Activated naive CD8-positive, alpha-beta T cell treated with anti-CD3 and anti-CD28 coated beads, Interleukin-2, amount 10 ng/mL, durations not matched to agents 7 days and 5 days (primary cell): ENCODE measurements around the gene THAP3. TPM values are rescaled to one million over a fixed set of nuclear protein-coding genes. Genes with fewer than 3 reads are reported as not detected.

Source experiments
- ATAC-seq: fragments of 150-1000 bp; cut with Tn5 transposase; one replicate; pipeline ENCODE4 v1.10.0; 2021; ENCODE audit warnings: low read depth, moderate library complexity
- POLR2A ChIA-PET: fragments of 350-600 bp; sonication (Branson Sonifier 250); formaldehyde crosslinking; loops from one replicate; lab custom pipeline; 2021; ENCODE audit warnings: antibody characterized with exemption; lab: Charles Lee
- DNase-seq: peaks from one replicate; pipeline ENCODE4 v3.0.0; 2021
- H3K27ac Mint-ChIP-seq: one replicate; pipeline ENCODE4 v1.8.0; 2022; ENCODE audit warnings: mild to moderate bottlenecking, mixed read lengths
- H3K27me3 Mint-ChIP-seq: one replicate; pipeline ENCODE4 v1.8.0; 2022; ENCODE audit warnings: mild to moderate bottlenecking, moderate library complexity, mixed read lengths
- H3K36me3 Mint-ChIP-seq: one replicate; pipeline ENCODE4 v1.8.0; 2021; ENCODE audit warnings: mild to moderate bottlenecking, mixed read lengths
- H3K4me1 Mint-ChIP-seq: one replicate; pipeline ENCODE4 v1.8.0; 2021; ENCODE audit warnings: mixed read lengths
- H3K4me3 Mint-ChIP-seq: one replicate; pipeline ENCODE4 v1.8.0; 2022; ENCODE audit warnings: mild to moderate bottlenecking, moderate library complexity, mixed read lengths
- H3K9me3 Mint-ChIP-seq: one replicate; pipeline ENCODE4 v1.8.0; 2021; ENCODE audit warnings: mixed read lengths
- total RNA-seq, 2 experiments: library from RNA; stranded (reverse); gene quantifications; one replicate each; pipeline ENCODE4 v1.2.3, GENCODE V29; 2021

THAP3 gene
- total RNA-seq, 2 experiments from 2014 or later, result 21.5 to 25.4 TPM

DNA sequence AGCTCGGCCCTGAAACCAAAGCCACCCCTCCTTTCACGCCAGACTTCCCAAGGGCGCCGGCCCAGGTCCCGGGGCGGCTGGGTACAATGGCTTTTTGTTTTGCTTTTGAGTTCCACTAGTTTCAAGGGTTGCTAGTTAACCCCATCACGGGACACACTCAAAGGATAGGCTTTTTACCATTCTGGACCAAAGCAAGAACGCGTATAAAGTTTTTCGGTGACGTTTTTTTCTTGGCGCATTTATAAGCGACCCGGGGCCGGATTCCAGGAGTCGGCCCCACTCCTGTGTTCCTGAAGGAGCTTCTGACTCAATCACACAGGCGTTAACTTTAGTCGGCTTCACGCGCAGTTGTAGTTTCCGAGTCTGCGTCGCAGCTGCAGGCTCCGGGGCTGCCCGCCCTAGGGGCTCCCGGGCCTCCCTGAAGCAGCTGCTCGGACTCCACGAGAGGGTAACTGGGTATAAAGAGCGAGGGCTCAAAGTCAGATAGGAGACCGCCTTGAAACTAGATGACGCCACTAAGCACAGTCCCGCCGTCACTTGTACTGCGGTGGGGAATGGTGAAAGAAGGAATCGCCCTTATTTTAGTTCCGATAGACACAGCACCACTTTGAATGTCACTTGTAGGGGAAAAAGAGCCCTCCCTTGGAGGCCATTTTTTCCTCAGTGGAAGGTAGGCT is 21.3 kb upstream of the THAP3 start:
- DNase-seq (peak; percentile 73), ATAC-seq (peak; percentile 34)
- H3K4me3 Mint-ChIP-seq, result peak overlapping the region; percentile 83
- H3K27ac Mint-ChIP-seq, result peak overlapping the region; percentile 94
- H3K27me3 Mint-ChIP-seq, result peaks cover 5% of the 10 kb centered on the region
- no peaks in the 10 kb centered on the region for H3K9me3 Mint-ChIP-seq
- H3K36me3 Mint-ChIP-seq, result no peaks in the 10 kb centered on the region
- H3K4me1 Mint-ChIP-seq, result peaks cover 25% of the 10 kb centered on the region
- POLR2A ChIA-PET, result interaction anchor here (0.8 to 4.6 kb wide), 9 partner anchors 9 to 113 kb away, joined by 3 to 38 read pairs (median 4); partner anchors contain the start of genes NOL9, PHF13, TAS1R1 and ZBTB48

DNA sequence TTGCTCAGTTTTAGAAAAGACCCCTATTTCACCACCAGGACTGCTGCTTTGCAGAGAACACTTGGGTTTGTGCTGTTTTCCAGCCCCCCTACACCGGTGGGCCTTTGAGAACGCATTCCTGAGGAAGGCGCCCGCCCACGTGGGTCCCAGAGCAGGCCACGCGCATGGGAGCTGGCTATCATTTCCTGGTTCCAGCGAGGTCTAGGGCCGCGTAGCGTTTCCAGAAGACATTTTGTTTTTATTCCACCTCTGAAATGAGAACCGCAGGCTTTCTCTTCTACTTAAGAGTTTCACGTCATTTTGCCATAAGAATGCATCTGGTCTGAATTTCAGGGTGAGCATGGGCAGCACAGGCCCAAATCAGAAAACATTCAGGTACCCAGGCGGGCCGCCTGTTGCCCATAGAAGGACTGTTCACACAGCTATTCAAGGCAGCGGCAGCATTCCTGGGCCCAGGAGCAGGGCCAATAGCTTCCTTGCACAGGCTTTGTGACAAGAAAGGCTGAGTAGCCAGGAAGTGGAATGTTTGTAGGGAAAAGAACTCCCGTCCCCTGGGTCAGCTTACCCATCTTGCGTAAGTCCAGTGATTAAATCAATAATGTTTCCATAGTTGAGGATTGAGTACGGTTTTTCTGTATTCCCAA is 20.6 kb upstream of the THAP3 start:
- Mint-ChIP-seq H3K27ac (peak overlapping the region; percentile 94), H3K9me3 (no peaks in the 10 kb centered on the region), H3K4me1 (peaks cover 22% of the 10 kb centered on the region), H3K4me3 (peak overlapping the region; percentile 83), H3K36me3 (no peaks in the 10 kb centered on the region), H3K27me3 (peaks cover 5% of the 10 kb centered on the region)
- no peak for ATAC-seq
- POLR2A ChIA-PET, result interaction anchor here (0.9 to 4.6 kb wide), 11 partner anchors 9 to 116 kb away, joined by 3 to 38 read pairs (median 4); partner anchors contain the start of genes NOL9, PHF13, TAS1R1 and THAP3
- peak; percentile 61 for DNase-seq

DNA sequence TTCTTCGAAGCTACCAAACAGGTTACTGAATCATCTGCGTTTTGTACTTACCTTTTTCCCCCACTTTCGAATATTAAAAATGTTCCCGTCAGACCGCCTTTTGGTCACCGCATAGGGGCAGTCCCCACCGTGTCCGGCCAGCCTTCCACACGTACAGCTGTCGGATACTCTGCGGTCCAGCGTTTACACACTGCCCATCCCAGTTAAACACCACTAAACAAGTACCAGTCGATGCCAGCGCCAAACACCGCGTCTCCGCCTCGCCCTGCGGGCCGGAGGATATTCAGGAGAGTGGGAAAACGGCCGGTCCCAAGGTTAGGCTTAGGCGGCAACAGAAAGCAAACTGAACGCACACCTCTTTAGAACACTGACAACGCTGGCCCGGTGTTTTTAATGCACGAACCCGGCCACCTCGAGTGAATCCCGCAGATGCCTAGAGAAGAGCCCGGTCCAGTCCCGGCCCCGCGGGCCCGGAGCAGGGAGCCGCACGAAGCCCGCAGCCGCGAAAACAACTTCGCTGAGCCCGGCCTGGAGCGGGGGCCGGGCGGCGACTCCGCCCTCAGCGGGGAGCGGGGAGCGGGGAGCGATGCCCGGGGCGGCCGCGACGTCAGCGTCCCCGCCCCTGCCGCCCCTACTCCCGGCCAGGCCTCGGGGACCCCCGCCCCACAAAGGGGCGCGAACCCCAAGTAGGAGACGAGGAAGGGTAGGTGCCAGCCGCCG is 11.9 kb upstream of the THAP3 start:
- H3K27ac Mint-ChIP-seq, result peak overlapping the region; percentile 84

DNA sequence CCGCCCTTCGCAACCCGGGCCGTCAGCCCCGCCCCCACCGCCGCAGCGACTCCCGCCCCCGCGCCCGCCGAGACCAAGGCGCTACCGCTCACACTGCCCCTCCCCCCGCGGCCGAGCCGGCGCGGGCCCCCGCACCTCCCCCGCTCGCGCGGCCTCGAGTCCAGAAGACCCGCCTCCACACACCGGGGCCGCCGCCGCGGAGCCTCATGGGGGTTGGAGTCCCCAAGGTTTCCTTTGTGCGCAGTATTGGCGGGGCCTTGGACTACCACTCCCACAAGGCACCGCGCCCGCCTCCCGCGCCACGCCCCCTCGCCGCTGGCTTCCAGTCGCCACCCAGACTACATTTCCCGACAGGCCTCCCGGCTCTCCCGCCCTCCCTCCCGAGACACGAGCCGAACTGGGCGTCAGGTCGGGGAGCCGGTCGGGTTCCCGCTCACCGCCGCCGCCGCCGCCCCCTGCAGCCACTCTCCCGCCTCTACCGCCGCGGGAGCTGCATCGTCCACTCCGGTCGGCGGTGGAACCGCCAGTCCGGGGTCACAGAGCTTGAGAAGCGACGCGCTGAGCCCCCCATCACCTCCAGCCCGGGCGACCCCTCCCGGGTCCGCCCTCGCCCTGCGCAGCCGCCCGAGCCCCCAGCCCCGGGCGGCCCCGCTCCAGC is 11.2 kb upstream of the THAP3 start, which contains the start of gene PHF13:
Gene PHF13, plus strand, starts transcription at position 371 of the 658 bp plus-strand sequence. CDS start 336 bp downstream, outside the sequence.
- peak within 1 kb of the TSS; percentile 93 for H3K4me3 Mint-ChIP-seq
- H3K9me3 Mint-ChIP-seq, result no peaks in the 10 kb centered on the region
- peaks cover 9% of the 10 kb centered on the region for H3K36me3 Mint-ChIP-seq
- H3K27me3 Mint-ChIP-seq, result peaks cover 2% of the 10 kb centered on the region
- peak; percentile 99 for DNase-seq
- ATAC-seq, result peak; percentile 95
- H3K4me1 Mint-ChIP-seq, result peaks cover 17% of the 10 kb centered on the region
- peak within 1 kb of the TSS; percentile 84 for H3K27ac Mint-ChIP-seq
- POLR2A ChIA-PET, result interaction anchor here (0.9 to 3.2 kb wide), 3 partner anchors 11 to 59 kb away, joined by 4 to 38 read pairs (median 5); partner anchors contain the start of genes KLHL21, NOL9 and ZBTB48

More for the DNA sequence above, 11.9 kb upstream of the THAP3 start:
- H3K4me1 Mint-ChIP-seq, result peaks cover 17% of the 10 kb centered on the region
- peaks cover 5% of the 10 kb centered on the region for H3K27me3 Mint-ChIP-seq
- POLR2A ChIA-PET, result interaction anchor here (0.7 to 3.2 kb wide), 5 partner anchors 10 to 152 kb away, joined by 3 to 38 read pairs (median 4); partner anchors contain the start of genes KLHL21 and ZBTB48
- H3K36me3 Mint-ChIP-seq, result peaks cover 9% of the 10 kb centered on the region
- H3K4me3 Mint-ChIP-seq, result peak overlapping the region; percentile 93
- DNase-seq, result no peak
- ATAC-seq, result peak; percentile 35
- no peaks in the 10 kb centered on the region for H3K9me3 Mint-ChIP-seq

DNA sequence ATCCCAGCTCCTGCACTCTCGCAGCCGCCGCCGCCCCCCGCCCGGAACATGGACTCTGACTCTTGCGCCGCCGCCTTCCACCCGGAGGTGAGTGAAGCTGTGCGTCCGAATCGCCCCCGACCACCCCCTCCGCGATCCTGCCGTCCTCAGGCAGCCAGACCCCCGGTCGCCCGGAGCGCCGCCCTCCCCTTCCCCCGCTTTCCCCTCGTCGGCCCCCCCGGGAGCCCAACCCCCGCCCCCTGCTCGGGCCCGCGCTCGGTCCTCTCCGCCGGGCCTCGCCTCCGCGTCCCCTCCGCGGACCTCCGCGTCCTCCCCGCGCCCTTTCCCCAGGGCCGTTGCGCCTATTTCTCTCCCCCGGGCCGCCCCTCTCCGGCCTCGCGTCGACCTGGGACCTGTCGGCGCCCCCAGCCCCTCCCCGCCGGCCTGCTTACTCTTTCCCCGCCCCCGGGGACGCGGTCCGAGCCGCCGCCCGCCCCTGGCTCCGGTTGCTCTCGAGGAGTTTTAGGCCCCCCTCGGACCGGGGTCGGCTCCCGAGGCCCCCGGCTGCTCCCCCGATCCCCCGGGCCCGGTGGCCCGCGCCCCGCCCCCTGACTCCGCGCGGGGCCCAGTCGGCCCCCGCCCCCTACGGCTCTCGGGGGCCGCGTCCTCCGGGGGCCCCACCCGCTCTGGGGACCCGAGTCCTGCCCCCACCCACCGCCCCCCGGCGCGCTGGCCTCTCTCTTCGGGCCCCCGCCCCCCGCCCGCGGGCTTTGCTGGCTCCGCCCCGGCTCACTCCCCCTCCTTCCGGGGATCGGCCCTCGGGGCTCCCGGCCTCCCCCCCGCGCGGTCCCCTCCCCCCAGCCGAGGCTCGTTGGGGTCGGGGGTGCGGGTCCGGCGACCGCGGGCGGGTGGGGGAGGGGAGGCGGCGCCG is 10.4 kb upstream of the THAP3 start:
- DNase-seq (peak; percentile 72), ATAC-seq (no peak)
- Mint-ChIP-seq H3K27me3 (peaks cover 2% of the 10 kb centered on the region), H3K9me3 (no peaks in the 10 kb centered on the region), H3K27ac (no peak overlapping the region), H3K4me3 (peak overlapping the region; percentile 81), H3K36me3 (peaks cover 12% of the 10 kb centered on the region), H3K4me1 (peaks cover 17% of the 10 kb centered on the region)
- POLR2A ChIA-PET, result interaction anchor here (0.9 to 3.2 kb wide), 3 partner anchors 11 to 60 kb away, joined by 4 to 38 read pairs (median 5); partner anchors contain the start of genes KLHL21, NOL9 and ZBTB48

DNA sequence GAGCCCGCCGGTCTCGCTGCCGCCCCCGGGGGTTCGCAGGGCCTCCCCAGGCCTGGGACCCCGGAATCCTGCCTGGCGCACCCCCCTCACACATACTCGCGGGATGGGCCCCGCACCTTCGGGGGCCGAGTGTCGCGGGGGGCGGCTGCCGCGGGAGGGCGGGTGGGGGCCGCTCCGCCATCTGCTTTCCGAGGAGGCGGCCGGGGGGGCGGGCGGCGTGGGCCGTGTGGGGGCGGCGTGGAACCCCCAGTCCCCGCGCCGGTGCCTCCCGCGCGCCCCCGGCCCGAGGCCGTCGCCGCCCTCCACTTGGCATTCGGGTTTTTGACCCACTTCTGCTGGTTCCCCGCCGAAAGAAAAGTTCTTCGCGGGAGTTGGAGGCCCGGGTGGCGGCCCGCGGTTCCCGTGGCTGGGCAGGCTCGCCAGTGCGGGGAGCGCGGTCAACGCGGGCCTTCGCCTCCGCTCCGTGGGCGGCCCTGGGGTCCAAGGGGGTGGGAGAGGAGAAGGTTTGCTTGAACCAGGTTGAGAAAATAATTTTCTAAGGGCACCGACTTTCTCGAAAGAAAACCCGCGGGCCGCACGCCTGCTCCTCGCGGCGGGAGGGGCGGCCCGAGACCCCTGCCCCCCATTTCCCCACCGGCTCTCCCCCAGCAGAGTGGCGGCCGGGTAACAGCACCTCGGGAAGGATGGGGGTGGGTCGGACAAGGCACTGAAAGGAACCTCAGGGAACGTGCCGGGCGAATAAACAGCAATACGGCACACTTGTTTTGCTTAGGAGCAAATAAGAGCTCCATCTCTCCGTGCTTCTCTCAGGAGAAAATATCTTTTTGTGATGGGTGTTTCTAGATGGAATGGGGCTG is 9.5 kb upstream of the THAP3 start:
- POLR2A ChIA-PET, result interaction anchor here (1.0 to 1.1 kb wide), 3 partner anchors 12 to 35 kb away, joined by 3 to 4 read pairs (median 3); partner anchors contain the start of gene ZBTB48
- H3K4me1 Mint-ChIP-seq, result peaks cover 17% of the 10 kb centered on the region

DNA sequence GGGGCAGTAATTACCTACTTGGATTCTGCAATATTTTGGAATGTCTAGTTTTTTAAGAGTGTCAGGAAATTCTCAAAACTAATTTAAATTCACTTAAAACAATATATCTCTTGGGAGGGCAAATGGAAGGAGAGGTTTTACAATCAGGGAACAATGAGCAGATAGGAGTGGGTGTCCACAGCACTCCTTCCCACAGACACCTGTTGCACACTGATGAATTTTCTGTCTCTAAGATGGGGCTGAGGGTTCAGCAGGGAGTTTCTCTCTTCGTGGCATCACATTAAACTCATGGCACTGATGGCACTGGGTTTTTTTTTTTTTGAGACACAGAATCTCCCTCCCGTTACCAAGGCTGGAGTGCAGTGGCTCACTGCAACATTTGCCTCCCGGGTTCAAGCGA is 5.6 kb upstream of the THAP3 start:
- ATAC-seq (no peak), DNase-seq (no peak)
- Mint-ChIP-seq H3K9me3 (no peaks in the 10 kb centered on the region), H3K4me3 (no peak overlapping the region), H3K36me3 (peaks cover 21% of the 10 kb centered on the region), H3K27me3 (no peaks in the 10 kb centered on the region), H3K4me1 (peaks cover 9% of the 10 kb centered on the region), H3K27ac (no peak overlapping the region)
- POLR2A ChIA-PET, result no interaction called here

More for the DNA sequence above, 9.5 kb upstream of the THAP3 start:
- no peaks in the 10 kb centered on the region for H3K9me3 Mint-ChIP-seq
- ATAC-seq (no peak), DNase-seq (peak; percentile 49)
- peak overlapping the region; percentile 75 for H3K4me3 Mint-ChIP-seq
- H3K27ac Mint-ChIP-seq, result peak overlapping the region; percentile 60
- no peaks in the 10 kb centered on the region for H3K27me3 Mint-ChIP-seq
- peaks cover 16% of the 10 kb centered on the region for H3K36me3 Mint-ChIP-seq

DNA sequence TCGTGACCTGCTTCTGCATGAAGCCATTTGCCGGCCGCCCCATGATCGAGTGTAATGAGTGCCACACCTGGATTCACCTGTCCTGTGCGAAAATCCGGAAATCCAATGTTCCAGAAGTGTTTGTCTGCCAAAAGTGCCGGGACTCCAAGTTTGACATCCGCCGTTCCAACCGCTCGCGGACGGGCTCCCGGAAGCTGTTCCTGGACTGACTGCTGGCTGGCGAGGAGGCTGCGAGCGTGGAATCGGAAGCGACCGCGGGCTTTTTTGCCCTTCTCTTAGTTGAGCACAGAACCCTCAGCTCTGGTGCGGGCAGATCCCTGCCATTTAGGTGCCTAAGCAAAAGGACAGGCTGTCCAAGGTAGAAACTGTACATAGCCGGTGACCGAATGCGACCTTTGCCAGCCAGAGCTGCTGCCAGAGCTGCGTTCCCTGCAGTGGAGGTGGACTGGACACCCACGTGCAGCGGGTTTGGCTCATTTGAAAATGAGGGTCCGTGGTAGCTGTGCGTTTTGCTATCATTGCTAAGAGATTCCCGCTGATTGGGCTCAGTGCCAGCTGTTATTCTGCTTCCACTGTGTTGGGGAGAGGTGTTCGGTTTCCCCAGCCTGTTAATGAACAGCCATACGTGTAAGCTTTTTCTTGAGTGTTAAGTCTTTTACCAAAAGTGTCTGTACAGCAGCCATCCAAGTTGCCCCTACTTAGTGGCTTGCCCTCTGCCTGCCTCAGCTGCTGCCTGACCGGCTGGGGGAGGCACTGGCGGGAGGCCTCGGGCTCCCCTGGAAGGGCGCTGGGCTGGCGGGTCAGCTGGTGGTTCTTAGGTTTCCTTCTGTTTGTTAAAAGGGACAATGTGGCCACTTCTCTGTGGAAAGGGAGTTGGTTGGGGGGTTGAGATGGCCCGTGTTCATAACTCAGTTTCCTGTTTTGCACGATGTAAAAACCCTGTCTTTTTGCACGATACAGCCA is 3.0 kb upstream of the THAP3 start:
- DNase-seq (no peak), ATAC-seq (no peak)
- no peak overlapping the region for H3K27ac Mint-ChIP-seq
- peaks cover 18% of the 10 kb centered on the region for H3K36me3 Mint-ChIP-seq
- POLR2A ChIA-PET, result no interaction called here
- no peaks in the 10 kb centered on the region for H3K9me3 Mint-ChIP-seq
- peaks cover 15% of the 10 kb centered on the region for H3K4me1 Mint-ChIP-seq
- no peaks in the 10 kb centered on the region for H3K27me3 Mint-ChIP-seq
- no peak overlapping the region for H3K4me3 Mint-ChIP-seq

DNA sequence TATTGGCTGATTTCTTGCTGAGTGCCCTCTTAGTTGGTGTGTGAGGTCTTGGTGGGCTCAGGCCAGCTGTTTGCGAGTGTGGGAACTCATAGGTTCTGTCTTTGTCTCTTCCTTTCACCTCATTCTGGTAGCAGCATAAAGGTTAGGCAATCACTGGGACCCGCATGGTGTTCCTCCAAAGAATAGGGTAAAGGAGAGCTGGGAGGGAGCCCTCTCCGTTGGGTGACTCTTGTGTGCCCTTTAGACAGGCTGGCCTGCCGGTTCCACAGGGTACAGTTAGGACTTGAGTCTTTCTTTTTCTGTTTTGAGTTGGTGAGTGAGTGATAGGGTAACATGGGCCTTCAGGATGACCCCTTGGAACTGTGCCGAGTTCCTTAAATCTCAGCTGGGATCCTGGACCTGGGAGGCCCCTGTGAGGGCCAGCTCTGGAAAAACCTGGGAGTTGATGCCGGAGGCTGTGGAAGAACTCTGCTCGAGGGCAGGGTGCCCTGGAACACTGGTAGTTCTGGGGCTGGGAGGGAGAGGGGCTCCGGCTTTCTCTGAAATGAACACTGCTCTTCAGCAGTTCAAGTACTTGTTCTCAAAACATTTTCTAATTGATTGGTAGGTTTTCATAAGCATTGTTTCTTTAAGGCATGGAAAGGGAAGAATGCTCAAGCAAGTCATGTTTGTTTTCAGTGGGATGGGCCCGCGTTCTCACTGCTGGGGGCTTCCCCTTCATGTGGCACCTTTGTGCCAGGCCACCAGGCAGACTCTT is 2.1 kb upstream of the THAP3 start:
- Mint-ChIP-seq H3K27me3 (no peaks in the 10 kb centered on the region), H3K27ac (no peak overlapping the region), H3K4me3 (no peak overlapping the region), H3K36me3 (peaks cover 18% of the 10 kb centered on the region), H3K9me3 (no peaks in the 10 kb centered on the region), H3K4me1 (peaks cover 23% of the 10 kb centered on the region)
- ATAC-seq (no peak), DNase-seq (no peak)
- POLR2A ChIA-PET, result no interaction called here
